H9 (cell line): Measurements from ENCODE around the gene DCC. TPM values are rescaled to one million over a fixed set of nuclear protein-coding genes. Genes with fewer than 3 reads are reported as not detected.

Experiments used
- DNase-seq: peaks from one replicate; pipeline ENCODE4 v3.0.0-alpha.2; 2017
- H2AFZ ChIP-seq: one replicate; pipeline ENCODE4 v1.6.1; 2013; ENCODE audit warnings: mild to moderate bottlenecking, low read length, control low read depth, moderate library complexity
- H2AK5ac ChIP-seq: 2 replicates; pipeline ENCODE4 v1.6.1; 2013; ENCODE audit warnings: low read length, control low read depth, mixed read lengths; ENCODE audit not compliant: insufficient read length
- H2BK120ac ChIP-seq: one replicate; pipeline ENCODE4 v1.6.1; 2013; ENCODE audit warnings: low read depth, mild to moderate bottlenecking, low read length, control low read depth, inconsistent platforms; ENCODE audit not compliant: poor library complexity, severe bottlenecking
- H2BK12ac ChIP-seq: 2 replicates; pipeline ENCODE4 v1.6.1; 2013; ENCODE audit warnings: low read length, control low read depth, mixed read lengths, low read depth; ENCODE audit not compliant: insufficient read length
- H2BK15ac ChIP-seq: 2 replicates; pipeline ENCODE4 v1.6.1; 2013; ENCODE audit warnings: low read depth, low read length, control low read depth
- H2BK20ac ChIP-seq: one replicate; pipeline ENCODE4 v1.6.1; 2013; ENCODE audit warnings: low read depth, mild to moderate bottlenecking, low read length, control low read depth, inconsistent platforms; ENCODE audit not compliant: poor library complexity, severe bottlenecking
- H2BK5ac ChIP-seq: 2 replicates; pipeline ENCODE4 v1.6.1; 2013; ENCODE audit warnings: low read length, control low read depth, mixed read lengths; ENCODE audit not compliant: insufficient read length
- H3K14ac ChIP-seq: 2 replicates; pipeline ENCODE4 v1.6.1; 2013; ENCODE audit warnings: low read length, control low read depth; ENCODE audit not compliant: insufficient read depth
- H3K18ac ChIP-seq: 2 replicates; pipeline ENCODE4 v1.6.1; 2013; ENCODE audit warnings: low read depth, mild to moderate bottlenecking, mixed read lengths, low read length, control low read depth; ENCODE audit not compliant: insufficient read length
- H3K23ac ChIP-seq: 2 replicates; pipeline ENCODE4 v1.6.1; 2013; ENCODE audit warnings: low read length, control low read depth, mixed read lengths, low read depth; ENCODE audit not compliant: insufficient read length
- H3K23me2 ChIP-seq: 2 replicates; pipeline ENCODE4 v1.6.1; 2013; ENCODE audit warnings: low read depth, mild to moderate bottlenecking, mixed read lengths, low read length, control low read depth; ENCODE audit not compliant: insufficient read length, poor library complexity, severe bottlenecking
- H3K27ac ChIP-seq: 2 replicates; pipeline ENCODE4 v1.5.1; 2013; ENCODE audit warnings: low read length, control low read depth, mixed read lengths, low read depth; ENCODE audit not compliant: insufficient read length
- H3K27me3 ChIP-seq: 2 replicates; pipeline ENCODE4 v1.6.1; 2013; ENCODE audit warnings: low read length, control low read depth, inconsistent platforms; ENCODE audit not compliant: insufficient read depth
- H3K4ac ChIP-seq: 2 replicates; pipeline ENCODE4 v1.6.1; 2013; ENCODE audit warnings: low read depth, mild to moderate bottlenecking, control low read depth, inconsistent platforms, low read length, moderate library complexity
- H3K4me1 ChIP-seq: 2 replicates; pipeline ENCODE4 v1.6.1; 2013; ENCODE audit warnings: low read length, control low read depth, inconsistent platforms; ENCODE audit not compliant: insufficient read depth
- H3K4me2 ChIP-seq: 2 replicates; pipeline ENCODE4 v1.6.1; 2013; ENCODE audit warnings: low read length, control low read depth, mixed read lengths; ENCODE audit not compliant: insufficient read length, insufficient read depth
- H3K56ac ChIP-seq: 2 replicates; pipeline ENCODE4 v1.6.1; 2013; ENCODE audit warnings: low read depth, mild to moderate bottlenecking, mixed read lengths, low read length, control low read depth; ENCODE audit not compliant: insufficient read length
- H3K79me1 ChIP-seq: 2 replicates; pipeline ENCODE4 v1.6.1; 2013; ENCODE audit warnings: low read depth, mild to moderate bottlenecking, moderate library complexity, low read length, control low read depth, inconsistent platforms; ENCODE audit not compliant: insufficient read depth, poor library complexity, severe bottlenecking
- H3K79me2 ChIP-seq: 2 replicates; pipeline ENCODE4 v1.6.1; 2013; ENCODE audit warnings: low read length, control low read depth, inconsistent platforms; ENCODE audit not compliant: insufficient read depth
- H3K9ac ChIP-seq: 2 replicates; pipeline ENCODE4 v1.6.1; 2013; ENCODE audit warnings: low read length, control low read depth, mixed read lengths; ENCODE audit not compliant: insufficient read length; ENCODE audit errors: extremely low read depth
- H3K9me3 ChIP-seq: one replicate; pipeline ENCODE4 v1.6.1; 2013; ENCODE audit warnings: low read depth, low read length, inconsistent platforms; ENCODE audit not compliant: control insufficient read depth
- H3T11ph ChIP-seq: one replicate; pipeline ENCODE4 v1.6.1; 2013; ENCODE audit warnings: mild to moderate bottlenecking, low read length, control low read depth, inconsistent platforms
- H4K20me1 ChIP-seq: one replicate; pipeline ENCODE4 v1.6.1; 2013; ENCODE audit not compliant: control insufficient read depth, insufficient read length, insufficient read depth
- H4K5ac ChIP-seq: 2 replicates; pipeline ENCODE4 v1.6.1; 2013; ENCODE audit warnings: low read depth, mild to moderate bottlenecking, mixed read lengths, low read length, control low read depth; ENCODE audit not compliant: insufficient read length
- H4K8ac ChIP-seq: replicated peaks from 2 replicates; pipeline ENCODE4 v1.6.1; 2013; ENCODE audit warnings: low read length, control low read depth, mixed read lengths, low read depth; ENCODE audit not compliant: insufficient read length
- H4K91ac ChIP-seq: 2 replicates; pipeline ENCODE4 v1.6.1; 2013; ENCODE audit warnings: low read depth, mild to moderate bottlenecking, moderate library complexity, mixed read lengths, low read length, control low read depth; ENCODE audit not compliant: insufficient read length
- H3K27ac Mint-ChIP-seq, 3 experiments: 2 replicates in 2 of 3; 3 replicates in 1 of 3; pipeline ENCODE4 v1.8.0; 2020 to 2021; ENCODE audit warnings: mixed read lengths in 3 of 3, mild to moderate bottlenecking in 1 of 3, moderate library complexity in 1 of 3
- H3K27me3 Mint-ChIP-seq: 2 replicates; pipeline ENCODE4 v1.8.0; 2021; ENCODE audit warnings: low read depth, mild to moderate bottlenecking, moderate library complexity, mixed read lengths
- H3K36me3 Mint-ChIP-seq, 3 experiments: 2 replicates in 2 of 3; 3 replicates in 1 of 3; pipeline ENCODE4 v1.8.0; 2020 to 2021; ENCODE audit warnings: low read depth in 3 of 3, mixed read lengths in 3 of 3; ENCODE audit not compliant: insufficient read depth in 1 of 3
- H3K4me1 Mint-ChIP-seq, 2 experiments: 2 replicates each; pipeline ENCODE4 v1.8.0; 2020; ENCODE audit warnings: mixed read lengths in 2 of 2
- H3K4me3 Mint-ChIP-seq, 2 experiments: 2 replicates in 1 of 2; 3 replicates in 1 of 2; pipeline ENCODE4 v1.8.0; 2020 to 2021; ENCODE audit warnings: mild to moderate bottlenecking in 2 of 2, mixed read lengths in 2 of 2, moderate library complexity in 1 of 2
- H3K9me3 Mint-ChIP-seq, 2 experiments: 2 replicates in 1 of 2; 3 replicates in 1 of 2; pipeline ENCODE4 v1.8.0; 2020; ENCODE audit warnings: mild to moderate bottlenecking in 2 of 2, mixed read lengths in 2 of 2, moderate library complexity in 1 of 2
- CTCF ChIP-seq: fragments of 200-600 bp; sonication (generic); conservative IDR thresholded peaks from 3 replicates; pipeline ENCODE4 v1.8.0; 2021; ENCODE audit warnings: antibody characterized with exemption, mild to moderate bottlenecking
- WGBS: extraction: QIAGEN DNeasy Blood & Tissue Kit; methylation state at CpG from one replicate; pipeline ENCODE4 v1.1.7; 2013; ENCODE audit warnings: missing lambda C conversion rate, low lambda C conversion rate, mixed read lengths; ENCODE audit not compliant: insufficient read length; ENCODE audit errors: extremely low coverage; 5-methylcytosine and 5-hydroxymethylcytosine counted together
- total RNA-seq: library from RNA; stranded (reverse); gene quantifications from 2 replicates; pipeline ENCODE4 v1.2.1, GENCODE V29; 2021

Gene DCC
- total RNA-seq, 1 experiment from 2014 or later: 0.35 TPM

- Histone ChIP-seq H3K14ac (no peak overlapping the region), H3K4me1 (no peaks in the 10 kb centered on the region; the same call in 1 of the 2 replicates), H3K23me2 (no peaks in the 10 kb centered on the region), H3K27me3 (no peaks in the 10 kb centered on the region), H3T11ph (no peak overlapping the region), H3K79me2 (no peaks in the 10 kb centered on the region), H2AFZ (no peak overlapping the region), H3K23ac (no peak overlapping the region), H3K4me2 (no peak overlapping the region), H4K5ac (no peak overlapping the region), H3K79me1 (no peaks in the 10 kb centered on the region), H2BK120ac (no peak overlapping the region), H2BK12ac (no peak overlapping the region), H2BK5ac (no peak overlapping the region), H2AK5ac (no peak overlapping the region), H2BK20ac (no peak overlapping the region), H4K91ac (no peak overlapping the region), H3K4ac (no peak overlapping the region), H2BK15ac (no peak overlapping the region), H3K56ac (no peak overlapping the region), H3K27ac (no peak overlapping the region), H3K18ac (no peak overlapping the region), H4K20me1 (no peaks in the 10 kb centered on the region), H3K9me3 (no peaks in the 10 kb centered on the region), H3K9ac (no peak overlapping the region), H4K8ac (no peak overlapping the region)
- peaks cover 0 to 3% of the 10 kb centered on the region in 2 experiments; a peak in 3 of 5 replicates for H3K9me3 Mint-ChIP-seq
- peaks cover 2 to 3% of the 10 kb centered on the region in 2 experiments for H3K4me1 Mint-ChIP-seq
- no peak for TF ChIP-seq CTCF
- no peak overlapping the region for H3K4me3 Mint-ChIP-seq
- no peaks in the 10 kb centered on the region; the same call in 1 of the 2 replicates for H3K27me3 Mint-ChIP-seq
- DNase-seq: no peak
- H3K27ac Mint-ChIP-seq: no peak overlapping the region
- no CpG with 5 or more reads among the region's 1 CpG for WGBS
- peaks cover 0 to 2% (median 0%) of the 10 kb centered on the region in 3 experiments; a peak in 1 of 7 replicates for H3K36me3 Mint-ChIP-seq
These were observed 472.8 kb downstream of the DCC start for GRCh38 chr18:52812834-52813233.
